PC-3 (cell line): ENCODE measurements around the gene MALRD1. TPM values are rescaled to one million over a fixed set of nuclear protein-coding genes. Genes with fewer than 3 reads are reported as not detected.

Experiments used
- ATAC-seq: fragments of 200-7000 bp; cut with Tn5 transposase; 2 replicates; pipeline ENCODE4 v1.9.1; 2020; ENCODE audit warnings: mild to moderate bottlenecking, moderate library complexity
- BruUV-seq: library from RNA; stranded (reverse); fragments of 400-500 nt; replicated peaks from 2 replicates; lab custom pipeline; 2021; lab: Mats Ljungman, UMichigan
- CTCF ChIA-PET: fragments of 300-600 bp; sonication (Branson Sonifier 250); formaldehyde crosslinking; loops from one replicate; lab custom pipeline; 2022; ENCODE audit warnings: antibody characterized with exemption; lab: Charles Lee
- POLR2A ChIA-PET: fragments of 300-600 bp; sonication (Branson Sonifier 250); formaldehyde crosslinking; loops from one replicate; lab custom pipeline; 2022; ENCODE audit warnings: antibody characterized with exemption; ENCODE audit not compliant: unreplicated experiment; lab: Charles Lee
- DNase-seq: peaks from one replicate; pipeline ENCODE4 v3.0.0-alpha.2; 2015
- H2AFZ ChIP-seq: fragments of 300-600 bp; sonication (generic); 2 replicates; pipeline ENCODE4 v1.6.0; 2016; ENCODE audit warnings: antibody characterized with exemption, low read length
- H3F3A ChIP-seq: fragments of 300-600 bp; sonication (generic); one replicate; pipeline ENCODE4 v1.6.0; 2017; ENCODE audit warnings: antibody characterized with exemption, low read length, control low read depth, mild to moderate bottlenecking; ENCODE audit not compliant: unreplicated experiment
- H3K27ac ChIP-seq: fragments of 300-600 bp; sonication (generic); 2 replicates; pipeline ENCODE4 v1.5.1; 2016; ENCODE audit warnings: mild to moderate bottlenecking, low read length
- H3K27me3 ChIP-seq: fragments of 300-600 bp; sonication (generic); 2 replicates; pipeline ENCODE4 v1.6.1; 2016; ENCODE audit warnings: low read length, mixed read lengths
- H3K36me3 ChIP-seq: fragments of 300-600 bp; sonication (generic); 2 replicates; pipeline ENCODE4 v1.6.1; 2016; ENCODE audit warnings: low read depth, mixed run types, low read length, mixed read lengths
- H3K4me1 ChIP-seq: fragments of 300-600 bp; sonication (generic); 2 replicates; pipeline ENCODE4 v1.5.1; 2016; ENCODE audit warnings: low read length; ENCODE audit not compliant: insufficient read depth
- H3K4me2 ChIP-seq: fragments of 300-600 bp; sonication (generic); 2 replicates; pipeline ENCODE4 v1.6.0; 2016; ENCODE audit warnings: low read length
- H3K4me3 ChIP-seq: fragments of 300-600 bp; sonication (generic); 2 replicates; pipeline ENCODE4 v1.5.1; 2016; ENCODE audit warnings: mild to moderate bottlenecking, low read length, mixed read lengths
- H3K79me2 ChIP-seq: fragments of 300-600 bp; sonication (generic); 2 replicates; pipeline ENCODE4 v1.6.1; 2017; ENCODE audit warnings: low read length, mixed read lengths
- H3K9ac ChIP-seq: fragments of 300-600 bp; sonication (generic); 2 replicates; pipeline ENCODE4 v1.6.0; 2016; ENCODE audit warnings: mild to moderate bottlenecking, low read length
- H3K9me2 ChIP-seq: fragments of 300-600 bp; sonication (generic); replicated peaks from 2 replicates; pipeline ENCODE4 v1.6.1; 2016; ENCODE audit warnings: mixed run types, low read length, mixed read lengths
- H3K9me3 ChIP-seq: fragments of 300-600 bp; sonication (generic); 2 replicates; pipeline ENCODE4 v1.6.1; 2016; ENCODE audit warnings: low read length, mixed read lengths
- H4K20me1 ChIP-seq: fragments of 300-600 bp; sonication (generic); 2 replicates; pipeline ENCODE4 v1.6.1; 2016; ENCODE audit warnings: low read length, mixed read lengths
- CTCF ChIP-seq: fragments of 300-600 bp; sonication (generic); conservative IDR thresholded peaks from 2 replicates; pipeline ENCODE4 v1.5.1; 2017; ENCODE audit warnings: antibody characterized with exemption, low read depth, mild to moderate bottlenecking, low read length
- EZH2 ChIP-seq: fragments of 300-600 bp; sonication (generic); IDR thresholded peaks from one replicate; pipeline ENCODE4 v1.6.1; 2017; ENCODE audit warnings: antibody characterized with exemption, mild to moderate bottlenecking, low read length; ENCODE audit not compliant: unreplicated experiment
- EZH2phosphoT487 ChIP-seq: fragments of 300-600 bp; sonication (generic); IDR thresholded peaks from 2 replicates; pipeline ENCODE4 v1.6.1; 2018; ENCODE audit warnings: mild to moderate bottlenecking, antibody characterized with exemption, low read length, borderline replicate concordance
- intact Hi-C: fragments of 100-400 bp; cut with micrococcal nuclease; formaldehyde crosslinking; loops from 2 replicates; pipeline ENCODE4 v1.9.0; 2023
- total RNA-seq: library from RNA; depleted of rRNA; stranded (reverse); fragments of >200 nt; gene quantifications from 2 replicates; pipeline ENCODE4 v1.2.3, GENCODE V29; 2014

The MALRD1 gene
- total RNA-seq, 1 experiment from 2014 or later, result not detected

GRCh38 chr10:19704544-19704943 lies 655.9 kb downstream of the MALRD1 start:
- no peaks in the 10 kb centered on the region for H3K9me3 ChIP-seq
- no peak for ATAC-seq
- H3K79me2 ChIP-seq, result no peaks in the 10 kb centered on the region
- H3K27me3 ChIP-seq, result no peaks in the 10 kb centered on the region
- H2AFZ ChIP-seq, result no peak overlapping the region
- H3K27ac ChIP-seq, result no peak overlapping the region
- intact Hi-C loops, result no loop called here
- BruUV-seq, result no TSS peak
- H3K9ac ChIP-seq, result no peak overlapping the region
- ChIA-PET CTCF (no interaction called here), POLR2A (no interaction called here)
- no peaks in the 10 kb centered on the region for H3K4me1 ChIP-seq
- H3K4me3 ChIP-seq, result no peak overlapping the region
- no peak for DNase-seq
- no peaks in the 10 kb centered on the region for H3F3A ChIP-seq
- no peaks in the 10 kb centered on the region for H3K9me2 ChIP-seq
- no peak for TF ChIP-seq EZH2
- no peak for TF ChIP-seq EZH2phosphoT487
- no peak for TF ChIP-seq CTCF
- no peaks in the 10 kb centered on the region for H3K36me3 ChIP-seq
- H3K4me2 ChIP-seq, result no peak overlapping the region
- H4K20me1 ChIP-seq, result no peaks in the 10 kb centered on the region

DNA sequence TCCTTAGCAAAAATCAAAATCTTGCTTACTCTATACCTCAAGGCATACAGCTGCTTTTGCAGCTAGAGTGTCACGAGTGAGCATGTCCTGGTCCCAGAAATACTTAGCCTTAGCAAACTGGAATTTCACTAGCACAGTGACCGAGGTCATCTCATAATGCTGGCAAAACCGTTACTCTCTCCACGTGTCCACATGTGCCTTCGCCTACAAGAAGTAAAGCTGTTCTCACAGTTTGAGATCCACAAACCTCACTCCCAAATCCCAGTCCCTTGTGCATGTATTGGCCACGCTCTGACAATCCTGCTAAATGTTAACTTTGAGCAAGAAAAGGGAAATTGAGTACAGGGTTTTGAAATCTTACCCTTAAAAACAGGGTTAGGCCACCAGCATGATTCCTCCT lies 656.6 kb downstream of the MALRD1 start:
- intact Hi-C loops, result no loop called here
- Histone ChIP-seq H3K9me2 (no peaks in the 10 kb centered on the region), H3K27ac (no peak overlapping the region), H3K9ac (no peak overlapping the region), H3K9me3 (no peaks in the 10 kb centered on the region), H3K4me1 (no peaks in the 10 kb centered on the region), H3F3A (no peaks in the 10 kb centered on the region), H3K4me3 (no peak overlapping the region), H3K27me3 (no peaks in the 10 kb centered on the region), H3K4me2 (no peak overlapping the region), H3K36me3 (no peaks in the 10 kb centered on the region), H2AFZ (no peak overlapping the region), H3K79me2 (no peaks in the 10 kb centered on the region), H4K20me1 (no peaks in the 10 kb centered on the region)
- ChIA-PET CTCF (no interaction called here), POLR2A (no interaction called here)
- no TSS peak for BruUV-seq
- ATAC-seq (no peak), DNase-seq (no peak)
- TF ChIP-seq EZH2phosphoT487, result no peak
- TF ChIP-seq EZH2, result no peak
- TF ChIP-seq CTCF, result no peak

DNA sequence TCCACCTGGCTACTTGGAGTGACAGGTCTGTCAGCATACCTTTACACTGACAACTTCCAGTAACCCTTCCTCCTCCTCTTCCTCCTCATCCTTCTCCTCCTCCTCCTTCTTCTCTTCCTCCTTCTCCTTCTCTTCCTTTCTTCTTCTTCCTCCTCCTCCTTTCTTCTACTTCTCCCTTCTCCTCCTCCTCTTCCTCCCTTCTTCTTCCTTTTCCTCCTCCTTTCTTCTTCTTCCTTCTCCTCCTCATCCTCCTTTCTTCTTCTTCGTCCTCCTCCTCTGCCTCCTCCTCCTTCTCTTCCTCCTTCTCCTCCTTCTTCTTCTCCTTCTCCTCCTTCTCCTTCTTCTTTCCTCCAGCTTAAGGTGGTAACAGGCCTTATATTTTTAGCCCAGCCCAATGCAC lies 658.3 kb downstream of the MALRD1 start:
- no peak overlapping the region for H2AFZ ChIP-seq
- no peaks in the 10 kb centered on the region for H3K4me1 ChIP-seq

More for the DNA sequence above, 658.3 kb downstream of the MALRD1 start:
- ATAC-seq (no peak), DNase-seq (no peak)
- CTCF ChIA-PET, result no interaction called here
- H3K9me2 ChIP-seq, result no peaks in the 10 kb centered on the region
- no peaks in the 10 kb centered on the region for H3F3A ChIP-seq
- no peak overlapping the region for H3K27ac ChIP-seq
- POLR2A ChIA-PET, result no interaction called here
- H3K36me3 ChIP-seq, result no peaks in the 10 kb centered on the region
- H4K20me1 ChIP-seq, result no peaks in the 10 kb centered on the region
- no peak overlapping the region for H3K9ac ChIP-seq
- no peaks in the 10 kb centered on the region for H3K27me3 ChIP-seq
- no peaks in the 10 kb centered on the region for H3K79me2 ChIP-seq
- intact Hi-C loops, result no loop called here
- H3K4me2 ChIP-seq, result no peak overlapping the region
- TF ChIP-seq EZH2phosphoT487, result no peak
- BruUV-seq, result no TSS peak
- H3K4me3 ChIP-seq, result no peak overlapping the region
- H3K9me3 ChIP-seq, result no peaks in the 10 kb centered on the region
